HepG2 (cell line): ENCODE measurements around the gene SUOX. TPM values are rescaled to one million over a fixed set of nuclear protein-coding genes. Genes with fewer than 3 reads are reported as not detected.
A peak's percentile ranks its signal among the peaks of the same experiment; 100 is the strongest.

ENCODE experiments used
- ELF3 ChIP-seq: IDR thresholded peaks from 2 replicates; pipeline ENCODE4 v1.6.1; 2016; ENCODE audit warnings: missing genetic modification reagents, missing compliant biosample characterization
- HMGA1 ChIP-seq: sonication (generic); formaldehyde crosslinking; conservative IDR thresholded peaks from 2 replicates; pipeline ENCODE4 v1.4.0; 2020; ENCODE audit warnings: missing genetic modification reagents
- MAFG ChIP-seq: sonication (generic); formaldehyde crosslinking; IDR thresholded peaks from 2 replicates; pipeline ENCODE4 v1.5.1; 2020; ENCODE audit warnings: mild to moderate bottlenecking, missing genetic modification reagents
- MAFK ChIP-seq, 2 experiments: IDR thresholded peaks in 1 of 2; conservative IDR thresholded peaks in 1 of 2; 2 replicates each; pipeline ENCODE4 v1.6.1; 2011; ENCODE audit warnings: improper control_type of control experiment in 2 of 2, low read length in 2 of 2
- REPIN1 ChIP-seq: sonication (generic); formaldehyde crosslinking; IDR thresholded peaks from 2 replicates; pipeline ENCODE4 v1.8.0; 2022; ENCODE audit warnings: missing genetic modification reagents, low read depth, mild to moderate bottlenecking, borderline replicate concordance
- TAF1 ChIP-seq: sonication (generic); formaldehyde crosslinking; IDR thresholded peaks from 2 replicates; pipeline ENCODE4 v1.4.0; 2020; ENCODE audit warnings: missing genetic modification reagents
- TARDBP ChIP-seq: sonication (generic); formaldehyde crosslinking; IDR thresholded peaks from 2 replicates; pipeline ENCODE4 v1.8.0; 2022; ENCODE audit warnings: mild to moderate bottlenecking, missing genetic modification reagents
- ZEB1 ChIP-seq: IDR thresholded peaks from 2 replicates; pipeline ENCODE4 v1.6.1; 2012; ENCODE audit warnings: mild to moderate bottlenecking, low read depth, inconsistent platforms; ENCODE audit not compliant: insufficient replicate concordance
- ZNF20 ChIP-seq: sonication (generic); formaldehyde crosslinking; IDR thresholded peaks from 2 replicates; pipeline ENCODE4 v1.4.0; 2020; ENCODE audit warnings: mild to moderate bottlenecking, moderate library complexity, missing genetic modification reagents
- ZNF367 ChIP-seq: sonication (generic); formaldehyde crosslinking; IDR thresholded peaks from 2 replicates; pipeline ENCODE4 v1.4.0; 2020; ENCODE audit warnings: missing genetic modification reagents, borderline replicate concordance
- ZNF549 ChIP-seq: sonication (generic); formaldehyde crosslinking; IDR thresholded peaks from 2 replicates; pipeline ENCODE4 v1.5.0; 2020; ENCODE audit warnings: missing genetic modification reagents
- ZNF670 ChIP-seq: sonication (generic); formaldehyde crosslinking; IDR thresholded peaks from 2 replicates; pipeline ENCODE4 v1.8.0; 2022; ENCODE audit warnings: mild to moderate bottlenecking, missing genetic modification reagents, borderline replicate concordance
- ZNF766 ChIP-seq: sonication (generic); formaldehyde crosslinking; IDR thresholded peaks from 2 replicates; pipeline ENCODE4 v1.5.0; 2020; ENCODE audit warnings: missing genetic modification reagents, borderline replicate concordance
- polyA plus RNA-seq, 8 experiments: library from polyadenylated mRNA; depleted of rRNA in 3 of 8; stranded (reverse) in 7 of 8; unstranded in 1 of 8; fragments of >200 nt; fragmentation: Illumina TruSeq in 4 of 8; extraction: Trizol in 4 of 8; gene quantifications; 2 replicates each; pipeline versions ENCODE4 v1.2.1 to v1.2.3, GENCODE V29; 2011 to 2016; ENCODE audit warnings: low read depth in 4 of 8, missing spikeins in 1 of 8, mixed read lengths in 1 of 8; ENCODE audit not compliant: insufficient read depth in 1 of 8
- total RNA-seq, 5 experiments: library from RNA; depleted of rRNA; stranded (reverse); fragments of >200 nt; fragmentation: Illumina TruSeq; extraction: Trizol; gene quantifications; 2 replicates each; pipeline ENCODE4 v1.2.3, GENCODE V29; 2016; ENCODE audit warnings: low read depth in 1 of 5
- TF ChIP-seq, protein P1 (sequence below): sonication (generic); formaldehyde crosslinking; IDR thresholded peaks from 2 replicates; pipeline ENCODE4 v1.9.0; 2021; ENCODE audit warnings: missing genetic modification reagents, borderline replicate concordance
- TF ChIP-seq, protein P2 (sequence below): IDR thresholded peaks from 2 replicates; pipeline ENCODE4 v1.6.1; 2016; ENCODE audit warnings: low read depth, borderline replicate concordance
- TF ChIP-seq, protein P3 (sequence below): sonication (generic); formaldehyde crosslinking; IDR thresholded peaks from 2 replicates; pipeline ENCODE4 v1.8.0; 2022; ENCODE audit warnings: missing genetic modification reagents, low read depth, mild to moderate bottlenecking, borderline replicate concordance
- TF ChIP-seq, protein P4 (sequence below): sonication (generic); formaldehyde crosslinking; IDR thresholded peaks from 2 replicates; pipeline ENCODE4 v1.4.0; 2020; ENCODE audit warnings: missing genetic modification reagents
- TF ChIP-seq, protein P5 (sequence below): IDR thresholded peaks from 2 replicates; pipeline ENCODE4 v1.6.1; 2016; ENCODE audit warnings: missing compliant biosample characterization, missing genetic modification reagents, borderline replicate concordance
- TF ChIP-seq, protein P6 (sequence below), 2 experiments: sonication (generic) in 1 of 2; formaldehyde crosslinking in 1 of 2; IDR thresholded peaks; 2 replicates each; pipeline versions ENCODE4 v1.4.0 to v1.6.1; 2016 to 2020; ENCODE audit warnings: borderline replicate concordance in 1 of 2, low read depth in 1 of 2, mild to moderate bottlenecking in 1 of 2, missing genetic modification reagents in 1 of 2

SUOX gene
- total and polyA plus RNA-seq, 2 of the 13 experiments (the other 11 are each of a cell fraction or from before 2014, with no cell fraction given), result 23.9 to 25.9 TPM

DNA sequence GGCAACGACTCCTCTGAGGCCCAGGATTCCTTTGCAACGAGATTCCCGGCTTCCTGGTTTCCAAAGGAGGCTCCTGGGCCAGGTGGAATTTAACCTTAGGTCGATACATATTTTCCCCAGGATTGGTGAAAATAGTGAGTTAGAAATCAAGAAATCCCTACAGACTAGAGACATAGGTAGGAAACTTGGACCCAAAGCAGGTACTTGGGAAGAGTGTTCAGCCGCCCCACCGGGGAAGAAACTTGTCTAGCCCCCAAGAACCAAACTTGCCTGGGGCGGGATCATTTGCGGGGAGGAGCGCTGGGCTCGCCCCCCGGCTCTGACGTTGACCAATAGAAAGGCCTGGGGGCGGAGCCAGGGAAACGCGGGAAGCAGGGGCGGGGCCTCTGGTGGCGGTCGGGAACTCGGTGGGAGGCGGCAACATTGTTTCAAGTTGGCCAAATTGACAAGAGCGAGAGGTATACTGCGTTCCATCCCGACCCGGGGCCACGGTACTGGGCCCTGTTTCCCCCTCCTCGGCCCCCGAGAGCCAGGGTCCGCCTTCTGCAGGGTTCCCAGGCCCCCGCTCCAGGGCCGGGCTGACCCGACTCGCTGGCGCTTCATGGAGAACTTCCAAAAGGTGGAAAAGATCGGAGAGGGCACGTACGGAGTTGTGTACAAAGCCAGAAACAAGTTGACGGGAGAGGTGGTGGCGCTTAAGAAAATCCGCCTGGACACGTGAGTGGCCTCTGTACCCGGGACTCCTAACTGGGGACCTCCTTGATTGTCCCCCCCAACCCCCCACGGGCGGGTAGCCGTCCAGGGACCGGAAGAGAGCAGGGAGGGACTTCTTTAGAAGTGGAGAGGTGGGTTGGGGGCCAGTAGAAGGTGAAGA, 30.4 kb upstream of the SUOX start, which contains the start of gene CDK2 (continued):
- TF ChIP-seq, protein P1, sequence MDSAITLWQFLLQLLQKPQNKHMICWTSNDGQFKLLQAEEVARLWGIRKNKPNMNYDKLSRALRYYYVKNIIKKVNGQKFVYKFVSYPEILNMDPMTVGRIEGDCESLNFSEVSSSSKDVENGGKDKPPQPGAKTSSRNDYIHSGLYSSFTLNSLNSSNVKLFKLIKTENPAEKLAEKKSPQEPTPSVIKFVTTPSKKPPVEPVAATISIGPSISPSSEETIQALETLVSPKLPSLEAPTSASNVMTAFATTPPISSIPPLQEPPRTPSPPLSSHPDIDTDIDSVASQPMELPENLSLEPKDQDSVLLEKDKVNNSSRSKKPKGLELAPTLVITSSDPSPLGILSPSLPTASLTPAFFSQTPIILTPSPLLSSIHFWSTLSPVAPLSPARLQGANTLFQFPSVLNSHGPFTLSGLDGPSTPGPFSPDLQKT (CRISPR knock-in tag), result no peak
- TF ChIP-seq MAFK (conservative IDR thresholded peaks at IDR 0.05 in 1 of 2, IDR thresholded peaks at IDR 0.05 in 1 of 2; ENCODE audit: low read length in 2 of 2), result no peak
- no peak for TF ChIP-seq MAFG (CRISPR knock-in tag)
- no peak for TF ChIP-seq ZNF20 (CRISPR knock-in tag)
- no peak for TF ChIP-seq ZNF367 (CRISPR knock-in tag)
- no peak for TF ChIP-seq ELF3 (CRISPR knock-in tag)
- peak; percentile 65; the same call in 1 of the 2 replicates for TF ChIP-seq TAF1 (CRISPR knock-in tag)
- TF ChIP-seq, protein P2, sequence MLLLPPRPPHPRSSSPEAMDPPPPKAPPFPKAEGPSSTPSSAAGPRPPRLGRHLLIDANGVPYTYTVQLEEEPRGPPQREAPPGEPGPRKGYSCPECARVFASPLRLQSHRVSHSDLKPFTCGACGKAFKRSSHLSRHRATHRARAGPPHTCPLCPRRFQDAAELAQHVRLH (CRISPR knock-in tag), result no peak
- TF ChIP-seq ZEB1, result no peak
- no peak for TF ChIP-seq ZNF670 (CRISPR knock-in tag)
- TF ChIP-seq, protein P3, sequence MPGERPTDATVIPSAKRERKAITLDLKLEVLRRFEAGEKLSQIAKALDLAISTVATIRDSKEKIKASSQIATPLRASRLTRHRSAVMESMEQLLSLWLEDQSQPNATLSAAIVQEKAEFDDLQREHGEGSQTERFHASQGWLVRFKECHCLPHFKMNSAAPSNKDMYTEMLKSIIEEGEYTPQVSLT, result no peak
- peak; percentile 32; the same call in 1 of the 2 replicates for TF ChIP-seq TARDBP (CRISPR knock-in tag)
- no peak for TF ChIP-seq HMGA1 (CRISPR knock-in tag)
- TF ChIP-seq, protein P4, sequence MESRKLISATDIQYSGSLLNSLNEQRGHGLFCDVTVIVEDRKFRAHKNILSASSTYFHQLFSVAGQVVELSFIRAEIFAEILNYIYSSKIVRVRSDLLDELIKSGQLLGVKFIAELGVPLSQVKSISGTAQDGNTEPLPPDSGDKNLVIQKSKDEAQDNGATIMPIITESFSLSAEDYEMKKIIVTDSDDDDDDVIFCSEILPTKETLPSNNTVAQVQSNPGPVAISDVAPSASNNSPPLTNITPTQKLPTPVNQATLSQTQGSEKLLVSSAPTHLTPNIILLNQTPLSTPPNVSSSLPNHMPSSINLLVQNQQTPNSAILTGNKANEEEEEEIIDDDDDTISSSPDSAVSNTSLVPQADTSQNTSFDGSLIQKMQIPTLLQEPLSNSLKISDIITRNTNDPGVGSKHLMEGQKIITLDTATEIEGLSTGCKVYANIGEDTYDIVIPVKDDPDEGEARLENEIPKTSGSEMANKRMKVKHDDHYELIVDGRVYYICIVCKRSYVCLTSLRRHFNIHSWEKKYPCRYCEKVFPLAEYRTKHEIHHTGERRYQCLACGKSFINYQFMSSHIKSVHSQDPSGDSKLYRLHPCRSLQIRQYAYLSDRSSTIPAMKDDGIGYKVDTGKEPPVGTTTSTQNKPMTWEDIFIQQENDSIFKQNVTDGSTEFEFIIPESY, result no peak
- no peak for TF ChIP-seq ZNF549 (CRISPR knock-in tag)
- no peak for TF ChIP-seq ZNF766 (CRISPR knock-in tag)
- TF ChIP-seq, protein P5, sequence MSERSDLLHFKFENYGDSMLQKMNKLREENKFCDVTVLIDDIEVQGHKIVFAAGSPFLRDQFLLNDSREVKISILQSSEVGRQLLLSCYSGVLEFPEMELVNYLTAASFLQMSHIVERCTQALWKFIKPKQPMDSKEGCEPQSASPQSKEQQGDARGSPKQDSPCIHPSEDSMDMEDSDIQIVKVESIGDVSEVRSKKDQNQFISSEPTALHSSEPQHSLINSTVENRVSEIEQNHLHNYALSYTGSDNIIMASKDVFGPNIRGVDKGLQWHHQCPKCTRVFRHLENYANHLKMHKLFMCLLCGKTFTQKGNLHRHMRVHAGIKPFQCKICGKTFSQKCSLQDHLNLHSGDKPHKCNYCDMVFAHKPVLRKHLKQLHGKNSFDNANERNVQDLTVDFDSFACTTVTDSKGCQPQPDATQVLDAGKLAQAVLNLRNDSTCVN (CRISPR knock-in tag), result no peak
- TF ChIP-seq REPIN1, result no peak
- TF ChIP-seq, protein P6, sequence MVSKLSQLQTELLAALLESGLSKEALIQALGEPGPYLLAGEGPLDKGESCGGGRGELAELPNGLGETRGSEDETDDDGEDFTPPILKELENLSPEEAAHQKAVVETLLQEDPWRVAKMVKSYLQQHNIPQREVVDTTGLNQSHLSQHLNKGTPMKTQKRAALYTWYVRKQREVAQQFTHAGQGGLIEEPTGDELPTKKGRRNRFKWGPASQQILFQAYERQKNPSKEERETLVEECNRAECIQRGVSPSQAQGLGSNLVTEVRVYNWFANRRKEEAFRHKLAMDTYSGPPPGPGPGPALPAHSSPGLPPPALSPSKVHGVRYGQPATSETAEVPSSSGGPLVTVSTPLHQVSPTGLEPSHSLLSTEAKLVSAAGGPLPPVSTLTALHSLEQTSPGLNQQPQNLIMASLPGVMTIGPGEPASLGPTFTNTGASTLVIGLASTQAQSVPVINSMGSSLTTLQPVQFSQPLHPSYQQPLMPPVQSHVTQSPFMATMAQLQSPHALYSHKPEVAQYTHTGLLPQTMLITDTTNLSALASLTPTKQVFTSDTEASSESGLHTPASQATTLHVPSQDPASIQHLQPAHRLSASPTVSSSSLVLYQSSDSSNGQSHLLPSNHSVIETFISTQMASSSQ (IDR thresholded peaks at IDR 0.05; ENCODE audit: low read depth), result no peak
- TF ChIP-seq, protein P6 (CRISPR knock-in tag; IDR thresholded peaks at IDR 0.05; ENCODE audit: borderline replicate concordance), result no peak
